K562 (cell line): ENCODE data around the gene TACSTD2. TPM values are rescaled to one million over a fixed set of nuclear protein-coding genes. Genes with fewer than 3 reads are reported as not detected.

Source experiments
- ATAC-seq: fragments of 200-7000 bp; cut with Tn5 transposase; 3 replicates; pipeline ENCODE4 v1.9.1; 2020; ENCODE audit warnings: moderate library complexity
- BruUV-seq: library from RNA; stranded (reverse); fragments of 400-500 nt; replicated peaks from 2 replicates; lab custom pipeline; 2021; lab: Mats Ljungman, UMichigan
- CTCF ChIA-PET: fragments of 300-600 bp; formaldehyde crosslinking; extraction: SDS; loops from one replicate; lab custom pipeline; 2021; ENCODE audit warnings: low intra/inter-chr PET ratio; lab: Yijun Ruan, JAX
- POLR2A ChIA-PET: fragments of 300-600, 350-650 bp; sonication (Branson Sonifier 250); formaldehyde crosslinking; extraction: SDS; loops from one replicate; lab custom pipeline; 2021; ENCODE audit warnings: antibody characterized with exemption, inconsistent platforms; lab: Yijun Ruan, JAX
- DNase-seq, 4 experiments: peaks; one replicate each; pipeline versions ENCODE4 v3.0.0 to v3.0.0-alpha.2; 2011 to 2018; ENCODE audit warnings: low spot score in 3 of 4, mixed read lengths in 3 of 4; ENCODE audit errors: extremely low read depth in 1 of 4
- FAIRE-seq: peaks from 2 replicates; lab custom pipeline; 2011; peaks lifted over from hg19 to GRCh38; lab: Jason Lieb, UNC
- H2AFZ ChIP-seq: 2 replicates; pipeline ENCODE4 v1.6.0; 2011; ENCODE audit warnings: low read depth, low read length, control low read depth, inconsistent platforms
- H3K27ac ChIP-seq: fragments of 200-600 bp; 3 replicates; pipeline ENCODE4 v1.8.0; 2011; ENCODE audit warnings: low read depth, mild to moderate bottlenecking, control low read depth, inconsistent platforms, low read length, moderate library complexity, mixed read lengths; ENCODE audit errors: extremely low read depth
- H3K27me3 ChIP-seq, 2 experiments: fragments of 300-600 bp in 1 of 2; 2 replicates in 1 of 2; 3 replicates in 1 of 2; pipeline versions ENCODE4 v1.6.0 to v1.8.0; 2011; ENCODE audit warnings: inconsistent platforms in 2 of 2, low read length in 2 of 2, mild to moderate bottlenecking in 1 of 2, mixed read lengths in 1 of 2, moderate library complexity in 1 of 2; ENCODE audit not compliant: control insufficient read depth in 2 of 2, insufficient read depth in 2 of 2
- H3K36me3 ChIP-seq: fragments of 300-600 bp; 3 replicates; pipeline ENCODE4 v1.8.0; 2011; ENCODE audit warnings: mild to moderate bottlenecking, low read length, inconsistent platforms; ENCODE audit not compliant: control insufficient read depth, insufficient read depth
- H3K4me1 ChIP-seq, 2 experiments: fragments of 200-600 bp in 1 of 2; replicated peaks in 1 of 2; 2 replicates in 1 of 2; 3 replicates in 1 of 2; pipeline versions ENCODE4 v1.5.1 to v1.8.0; 2011; ENCODE audit warnings: inconsistent platforms in 2 of 2, low read length in 2 of 2, mild to moderate bottlenecking in 1 of 2, mixed read lengths in 1 of 2, moderate library complexity in 1 of 2; ENCODE audit not compliant: control insufficient read depth in 2 of 2, insufficient read depth in 2 of 2
- H3K4me2 ChIP-seq: 2 replicates; pipeline ENCODE4 v1.6.1; 2011; ENCODE audit warnings: low read length, control low read depth, inconsistent platforms, mixed read lengths; ENCODE audit not compliant: insufficient read depth
- H3K4me3 ChIP-seq: fragments of 200-600 bp; sonication (generic), shearing (Covaris generic); 2 replicates; pipeline ENCODE4 v1.5.1; 2016; ENCODE audit warnings: control low read depth, inconsistent platforms
- H3K79me2 ChIP-seq: fragments of 200-600 bp; 3 replicates; pipeline ENCODE4 v1.8.0; 2011; ENCODE audit warnings: low read length, inconsistent platforms; ENCODE audit not compliant: control insufficient read depth, insufficient read depth
- H3K9ac ChIP-seq, 2 experiments: 2 replicates each; pipeline versions ENCODE4 v1.6.0 to v1.6.1; 2011; ENCODE audit warnings: low read depth in 2 of 2, low read length in 2 of 2, control low read depth in 1 of 2, inconsistent platforms in 1 of 2, mild to moderate bottlenecking in 1 of 2, mixed read lengths in 1 of 2; ENCODE audit not compliant: insufficient read depth in 1 of 2
- H3K9me1 ChIP-seq: one replicate; pipeline ENCODE4 v1.6.0; 2011; ENCODE audit warnings: inconsistent platforms, mild to moderate bottlenecking, low read length, moderate library complexity; ENCODE audit not compliant: control insufficient read depth, insufficient read depth
- H3K9me3 ChIP-seq: replicated peaks from 2 replicates; pipeline ENCODE4 v1.5.1; 2011; ENCODE audit warnings: low read depth, low read length, inconsistent platforms; ENCODE audit not compliant: control insufficient read depth, insufficient read depth
- H4K20me1 ChIP-seq: replicated peaks from 2 replicates; pipeline ENCODE4 v1.6.1; 2011; ENCODE audit warnings: low read length, inconsistent platforms, mixed read lengths; ENCODE audit not compliant: control insufficient read depth, insufficient read depth
- ATF7 ChIP-seq: fragments of 450-650 bp; IDR thresholded peaks from 2 replicates; pipeline ENCODE4 v1.7.1; 2014; ENCODE audit warnings: mild to moderate bottlenecking, moderate library complexity
- CBX3 ChIP-seq, 2 experiments: IDR thresholded peaks; 1 replicate in 1 of 2; 2 replicates in 1 of 2; pipeline ENCODE4 v1.6.1; 2012; ENCODE audit warnings: inconsistent platforms in 2 of 2, low read length in 2 of 2, borderline replicate concordance in 1 of 2, control low read depth in 1 of 2
- CREB1 ChIP-seq, 2 experiments: sonication (generic) in 1 of 2; formaldehyde crosslinking in 1 of 2; IDR thresholded peaks; 2 replicates each; pipeline versions ENCODE4 v1.6.1 to v1.8.0; 2012 to 2022; ENCODE audit warnings: inconsistent platforms in 1 of 2, mild to moderate bottlenecking in 1 of 2, missing genetic modification reagents in 1 of 2, moderate library complexity in 1 of 2
- ESRRA ChIP-seq: fragments of 450-650 bp; IDR thresholded peaks from 2 replicates; pipeline ENCODE4 v1.6.1; 2014; ENCODE audit warnings: low read depth, mild to moderate bottlenecking, moderate library complexity, borderline replicate concordance
- GABPB1 ChIP-seq: sonication (generic); formaldehyde crosslinking; IDR thresholded peaks from 2 replicates; pipeline ENCODE4 v1.8.0; 2022; ENCODE audit warnings: mild to moderate bottlenecking, missing genetic modification reagents
- GTF2E2 ChIP-seq: fragments of 200-800 bp; sonication (Bioruptor generic); IDR thresholded peaks from 2 replicates; pipeline ENCODE4 v1.6.1; 2016; ENCODE audit warnings: missing genetic modification characterization, missing compliant biosample characterization
- MCM5 ChIP-seq: fragments of 450-650 bp; IDR thresholded peaks from 2 replicates; pipeline ENCODE4 v1.6.1; 2016; ENCODE audit warnings: low read depth
- PTRF ChIP-seq: fragments of 450-650 bp; IDR thresholded peaks from 2 replicates; pipeline ENCODE4 v1.6.1; 2016; ENCODE audit warnings: mild to moderate bottlenecking, missing genetic modification characterization, missing compliant biosample characterization
- RFX5 ChIP-seq: IDR thresholded peaks from 2 replicates; pipeline ENCODE4 v1.6.1; 2011; ENCODE audit warnings: low read depth, mild to moderate bottlenecking, improper control_type of control experiment, low read length
- SMARCC2 ChIP-seq: fragments of 450-650 bp; IDR thresholded peaks from 2 replicates; pipeline ENCODE4 v1.6.1; 2017; ENCODE audit warnings: antibody characterized with exemption, moderate library complexity, mild to moderate bottlenecking, low read depth
- SRSF7 ChIP-seq: fragments of 200-400 bp; formaldehyde crosslinking; optimal IDR thresholded peaks from 2 replicates; pipeline ENCODE3; 2017; ENCODE audit warnings: mild to moderate bottlenecking, low read depth, low read length
- TFAM ChIP-seq: fragments of 250-450 bp; sonication (Bioruptor Pico); conservative IDR thresholded peaks from 2 replicates; pipeline ENCODE4 v1.5.0; 2021; ENCODE audit warnings: mild to moderate bottlenecking, moderate library complexity
- THRB ChIP-seq: fragments of 450-650 bp; formaldehyde crosslinking; conservative IDR thresholded peaks from 2 replicates; pipeline ENCODE4 v1.4.0; 2022; ENCODE audit warnings: mild to moderate bottlenecking, missing genetic modification characterization
- ZNF24 ChIP-seq: fragments of 450-650 bp; IDR thresholded peaks from 2 replicates; pipeline ENCODE4 v1.6.1; 2016
- ZNF507 ChIP-seq: conservative IDR thresholded peaks from 2 replicates; pipeline ENCODE4 v1.6.1; 2017; ENCODE audit warnings: missing genetic modification characterization, missing compliant biosample characterization
- ZNF584 ChIP-seq: fragments of 200-800 bp; sonication (Bioruptor generic); IDR thresholded peaks from 2 replicates; pipeline ENCODE4 v1.6.1; 2016; ENCODE audit warnings: low read depth, mild to moderate bottlenecking, missing genetic modification characterization, missing compliant biosample characterization
- WGBS: fragments of 100-300 bp; shearing (Covaris generic); methylation state at CpG from one replicate; pipeline ENCODE4 v1.1.6; 2016; ENCODE audit warnings: low coverage, mixed read lengths; ENCODE audit not compliant: insufficient coverage; ENCODE audit errors: missing lambda C conversion rate; 5-methylcytosine and 5-hydroxymethylcytosine counted together
- in situ Hi-C: fragments of 300-500 bp; cut with MboI; formaldehyde crosslinking; loops from 4 replicates; pipeline ENCODE4 v1.15.0; 2018; ENCODE audit warnings: inconsistent platforms, mixed read lengths
- intact Hi-C: fragments of 100-400 bp; cut with micrococcal nuclease; formaldehyde crosslinking; loops from 2 replicates; pipeline ENCODE4 v1.14.2; 2022
- polyA plus RNA-seq, 8 experiments: library from polyadenylated mRNA; depleted of rRNA in 4 of 8; stranded (reverse) in 5 of 8; unstranded in 3 of 8; fragments of >200 nt; fragmentation: Nextera tagmentation in 2 of 8; fragmentation: Illumina TruSeq in 1 of 8; extraction: Ambion mirVana in 2 of 8; extraction: Trizol in 1 of 8; gene quantifications; 2 replicates each; pipeline versions ENCODE4 v1.2.1 to v1.2.3, GENCODE V29; 2011 to 2014; ENCODE audit warnings: inconsistent platforms in 1 of 8, missing spikeins in 1 of 8
- total RNA-seq, 7 experiments: library from RNA; depleted of rRNA in 6 of 7; stranded (reverse); fragments of >200 nt in 6 of 7; fragmentation: Illumina TruSeq in 2 of 7; extraction: Trizol in 2 of 7; gene quantifications; 2 replicates each; pipeline versions ENCODE4 v1.2.1 to v1.2.3, GENCODE V29; 2011 to 2021; ENCODE audit warnings: low replicate concordance in 1 of 7

Gene TACSTD2
- total and polyA plus RNA-seq, 9 of the 15 experiments (the other 6 are each of a cell fraction or from before 2014, with no cell fraction given), result 0.04 to 0.31 TPM; not detected in 7

GRCh38 chr1:58568271-58568860 lies 8.7 kb downstream of the TACSTD2 start (continued):
- TF ChIP-seq CREB1 (IDR thresholded peaks at IDR 0.05), result no peak
- TF ChIP-seq CREB1 (CRISPR knock-in tag; IDR thresholded peaks at IDR 0.05), result no peak
- no peak for TF ChIP-seq ZNF507 (tag)
- TF ChIP-seq PTRF (tag), result no peak
- TF ChIP-seq TFAM, result no peak
- no peak for TF ChIP-seq ATF7

DNA sequence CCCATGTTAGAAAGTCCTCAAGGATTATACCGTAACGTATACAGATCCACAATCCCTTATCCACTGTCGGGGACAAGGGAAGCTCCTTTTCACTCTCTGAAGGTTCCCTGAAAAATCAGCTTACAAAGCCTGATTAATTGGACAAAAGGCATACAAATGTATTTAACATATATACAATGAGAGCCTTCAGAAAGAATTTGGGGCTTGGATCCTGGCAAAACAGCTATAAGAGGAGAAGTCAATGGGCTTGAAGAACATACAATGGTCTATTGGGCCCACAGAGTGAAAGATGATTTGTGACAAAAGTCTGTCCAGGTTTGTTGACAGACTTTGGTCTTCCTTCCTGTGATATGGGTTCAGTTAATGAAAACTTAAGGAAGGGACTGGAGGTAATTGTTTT lies 10.7 kb downstream of the TACSTD2 start:
- no peak overlapping the region for H3K9ac ChIP-seq
- no TSS peak for BruUV-seq
- no peak for TF ChIP-seq ZNF584 (CRISPR knock-in tag)
- no peak for TF ChIP-seq CBX3 (IDR thresholded peaks at IDR 0.05; ENCODE audit: borderline replicate concordance in 1 of 2, low read length in 2 of 2)
- no peak for TF ChIP-seq MCM5
- no peak for TF ChIP-seq ESRRA
- TF ChIP-seq SMARCC2, result no peak
- TF ChIP-seq GABPB1 (CRISPR knock-in tag), result no peak
- no peak for TF ChIP-seq THRB
- TF ChIP-seq GTF2E2 (tag), result no peak
- no peak for TF ChIP-seq RFX5
- no peak for TF ChIP-seq ZNF24
- no peak for TF ChIP-seq SRSF7
- ChIA-PET CTCF (no interaction called here), POLR2A (interaction anchor here (0.6 kb wide), 1 partner anchor 183 kb away, joined by 3 read pairs; no protein-coding TSS in a partner anchor)
- DNase-seq (no peak), ATAC-seq (no peak), FAIRE-seq (no peak)
- H3K4me3 ChIP-seq, result no peak overlapping the region
- no peaks in the 10 kb centered on the region for H3K36me3 ChIP-seq
- H3K4me2 ChIP-seq, result no peak overlapping the region
- in situ Hi-C loops (no loop called here), intact Hi-C loops (no loop called here)
- no peaks in the 10 kb centered on the region for H4K20me1 ChIP-seq
- no peaks in the 10 kb centered on the region; a peak in 1 of 5 replicates for H3K4me1 ChIP-seq
- WGBS, result 20% methylated on average over 3 of the region's 3 CpGs
- no peaks in the 10 kb centered on the region for H3K9me3 ChIP-seq
- H3K27me3 ChIP-seq, result peaks cover 3 to 4% of the 10 kb centered on the region in 2 experiments; a peak in 1 of 5 replicates
- H2AFZ ChIP-seq, result peak overlapping the region; percentile 39; the same call in 1 of the 2 replicates
- H3K9me1 ChIP-seq, result no peaks in the 10 kb centered on the region
- no peaks in the 10 kb centered on the region for H3K79me2 ChIP-seq
- no peak overlapping the region for H3K27ac ChIP-seq
